UCSD-AML1 (cell line): ENCODE measurements around the gene C10orf143.
A peak's percentile ranks its signal among the peaks of the same experiment; 100 is the strongest.
"Not testable (repeated sequence)": the region's sequence is repeated elsewhere in the genome, so short reads cannot be mapped to it uniquely, and the experiment has no call there.

Experiments used
- DNase-seq: peaks from one replicate; lab custom pipeline; 2025; ENCODE audit not compliant: unreplicated experiment; lab: John Stamatoyannopoulos, UW

Gene C10orf143

GRCh38 chr10:130111852-130112180, 1.2 kb upstream of the C10orf143 start:
- DNase-seq, result no peak

DNA sequence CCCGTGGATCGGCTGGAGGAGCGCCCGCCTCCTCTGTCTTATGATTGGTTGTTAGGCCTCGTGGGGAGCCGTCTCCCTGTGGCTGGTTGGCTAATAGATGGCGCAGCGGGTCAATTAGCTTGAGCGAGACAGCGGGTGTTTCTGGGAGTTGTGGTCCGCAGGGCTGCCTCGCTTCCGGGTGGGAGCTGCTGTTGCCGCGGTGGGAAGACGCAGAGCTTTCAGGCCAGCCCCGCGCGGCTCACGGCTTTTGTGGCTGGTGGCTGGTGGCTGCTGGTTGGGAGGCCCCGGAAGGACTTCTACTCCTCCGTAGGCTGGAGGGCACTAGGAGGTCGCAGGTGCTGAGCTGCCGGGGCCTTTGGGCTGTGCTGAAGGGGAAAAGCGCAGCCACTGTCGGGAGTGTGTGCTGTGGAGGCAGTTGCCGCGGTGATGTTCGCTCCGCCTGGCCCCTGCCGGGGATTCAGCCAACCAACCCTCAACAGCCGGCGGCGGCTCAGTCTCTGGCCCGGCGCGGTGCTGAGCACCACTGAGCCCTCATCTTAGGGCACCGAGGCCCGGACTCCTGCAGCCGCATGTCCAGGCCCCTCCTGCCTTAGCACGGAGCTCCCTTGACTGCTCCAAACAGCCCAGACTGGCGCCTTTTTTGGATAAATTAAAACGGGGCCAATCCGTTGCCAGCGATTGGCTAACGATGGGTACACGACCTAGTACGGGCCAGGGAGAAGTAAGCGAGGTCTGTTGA, 652 bp upstream of the C10orf143 start:
- DNase-seq, result peak; percentile 93

DNA sequence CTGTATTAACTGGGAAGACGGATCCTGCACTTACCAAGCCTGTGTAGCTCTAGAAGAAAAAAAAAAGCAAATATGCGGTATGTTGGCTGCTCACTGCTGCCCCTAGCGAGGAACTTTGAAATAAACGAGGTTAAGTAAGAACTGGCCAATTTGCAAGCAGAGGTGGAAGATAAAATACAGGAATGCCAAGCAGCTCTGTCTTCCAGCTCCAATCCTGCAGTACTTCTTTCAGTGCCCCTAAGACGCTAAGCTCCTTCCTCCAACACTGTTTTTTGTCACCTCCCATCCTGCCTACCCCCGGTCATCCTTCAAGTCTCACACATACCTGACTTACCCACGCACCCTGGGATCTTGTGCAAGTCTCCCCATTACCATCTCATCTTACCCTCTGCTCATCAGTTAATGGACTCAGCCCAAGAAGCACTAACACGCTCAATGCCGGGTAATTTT, 809 bp downstream of the C10orf143 start:
- DNase-seq, result peak; percentile 57

GRCh38 chr10:130108934-130109604, 1.6 kb downstream of the C10orf143 start:
- DNase-seq, result no peak

DNA sequence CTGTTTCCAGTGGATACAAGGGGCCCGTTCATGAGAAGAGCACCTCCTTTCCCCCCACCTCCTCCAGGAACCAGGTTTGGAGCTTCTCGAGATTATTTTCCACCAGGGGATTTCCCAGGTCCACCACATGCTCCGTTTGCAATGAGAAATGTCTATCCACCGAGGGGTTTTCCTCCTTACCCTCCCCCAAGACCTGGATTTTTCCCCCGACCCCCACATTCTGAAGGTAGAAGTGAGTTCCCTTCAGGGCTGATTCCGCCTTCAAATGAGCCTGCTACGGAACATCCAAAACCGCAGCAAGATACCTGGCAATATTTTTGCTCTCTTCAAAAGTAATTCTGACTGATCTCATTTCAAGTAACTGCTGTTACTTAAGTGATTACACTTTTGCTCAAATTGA, 2.5 kb downstream of the C10orf143 start:
- DNase-seq, result not testable (repeated sequence)

GRCh38 chr10:130105724-130106123, 4.9 kb downstream of the C10orf143 start:
- no peak for DNase-seq

DNA sequence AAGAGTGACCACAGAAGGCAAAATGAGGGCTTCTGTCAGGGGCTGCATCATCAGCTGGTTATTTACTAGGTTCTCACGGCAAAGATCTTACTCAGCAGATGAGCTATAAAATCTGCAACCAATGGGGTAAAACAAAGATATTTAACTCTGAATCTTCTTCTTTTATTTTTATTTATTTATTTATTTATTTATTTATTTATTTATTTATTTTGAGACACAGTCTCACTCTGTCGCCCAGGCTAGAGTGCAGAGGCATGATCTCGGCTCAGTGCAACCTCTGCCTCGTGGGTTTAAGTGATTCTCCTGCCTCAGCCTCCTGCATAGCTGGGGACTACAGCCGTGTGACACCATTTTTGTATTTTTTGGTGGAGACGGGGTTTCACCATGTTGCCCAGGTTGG, 11.3 kb downstream of the C10orf143 start:
- no peak for DNase-seq

GRCh38 chr10:130090565-130090964, 20.1 kb downstream of the C10orf143 start:
- not testable (repeated sequence) for DNase-seq

GRCh38 chr10:130080461-130080814, 30.2 kb downstream of the C10orf143 start:
- DNase-seq, result no peak

- no peak for DNase-seq
Observed at GRCh38 chr10:130079614-130080460, 30.8 kb downstream of the C10orf143 start.

DNA sequence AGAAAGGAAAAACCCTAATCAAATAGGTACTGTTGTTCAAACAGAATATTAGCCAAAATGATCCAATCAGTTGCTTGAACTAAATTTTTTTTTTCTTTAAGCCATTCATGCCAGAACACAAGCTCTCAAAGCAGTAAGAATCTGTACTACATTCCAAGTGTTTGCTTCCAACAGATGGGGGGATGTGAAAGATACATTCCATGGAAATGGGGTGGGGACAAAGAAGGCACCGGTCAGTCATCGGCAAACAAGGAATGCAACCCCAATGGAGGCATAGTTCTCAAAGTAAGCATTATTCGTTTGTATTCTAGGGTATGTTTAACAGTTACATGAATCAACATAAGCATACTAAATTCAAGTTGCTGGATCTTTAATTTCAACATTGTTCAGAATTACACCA, 32.5 kb downstream of the C10orf143 start:
- no peak for DNase-seq

- no peak for DNase-seq
Observed at GRCh38 chr10:130076681-130077080, 33.9 kb downstream of the C10orf143 start.

GRCh38 chr10:130074639-130075038, 36.0 kb downstream of the C10orf143 start:
- DNase-seq, result no peak

- no peak for DNase-seq
Observed at GRCh38 chr10:130073912-130074311, 36.7 kb downstream of the C10orf143 start.

- no peak for DNase-seq
Observed at GRCh38 chr10:130072247-130072646, 38.4 kb downstream of the C10orf143 start.

- no peak for DNase-seq
Observed at GRCh38 chr10:130067893-130068292, 42.7 kb downstream of the C10orf143 start.

GRCh38 chr10:130066743-130067142, 43.9 kb downstream of the C10orf143 start:
- no peak for DNase-seq

GRCh38 chr10:130065251-130065650, 45.4 kb downstream of the C10orf143 start:
- DNase-seq, result no peak

DNA sequence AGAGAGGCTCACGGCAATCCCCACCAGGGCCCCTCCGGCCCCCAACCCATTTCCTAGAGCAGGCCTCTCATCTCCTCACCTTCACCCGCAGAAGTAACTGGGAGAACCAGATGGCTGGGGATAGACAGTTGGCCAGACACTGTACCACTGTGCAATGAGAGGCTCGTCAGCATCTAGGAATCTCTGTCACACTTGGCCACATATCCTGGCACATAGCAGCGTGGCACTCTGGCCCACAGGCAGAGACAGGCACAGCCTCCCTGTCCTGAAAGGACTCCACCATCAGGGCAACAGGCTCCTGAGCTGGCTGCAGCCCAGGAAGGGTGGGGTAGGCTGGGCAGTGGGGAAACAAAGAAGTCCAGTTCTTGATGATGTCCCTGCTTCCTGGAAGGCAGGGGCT, 45.8 kb downstream of the C10orf143 start:
- no peak for DNase-seq

GRCh38 chr10:130062976-130063375, 47.7 kb downstream of the C10orf143 start:
- DNase-seq, result no peak

DNA sequence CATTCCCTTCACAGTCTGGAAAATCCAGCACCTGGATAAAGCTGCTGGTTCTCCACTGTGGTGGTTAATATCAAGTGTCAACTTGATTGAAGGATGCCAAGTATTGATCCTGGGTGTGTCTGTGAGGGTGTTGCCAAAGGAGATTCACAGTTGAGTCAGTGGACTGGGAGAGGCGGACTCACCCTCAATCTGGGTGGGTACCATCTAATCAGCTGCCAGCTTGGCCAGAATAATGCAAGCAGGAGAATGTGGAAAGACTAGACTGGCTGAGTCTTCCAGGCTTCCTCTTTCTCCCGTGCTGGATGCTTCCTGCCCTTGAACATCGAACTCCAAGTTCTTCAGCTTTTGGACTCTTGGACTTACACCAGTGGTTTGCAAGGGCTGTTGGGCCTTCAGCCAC, 48.4 kb downstream of the C10orf143 start:
- no peak for DNase-seq

DNA sequence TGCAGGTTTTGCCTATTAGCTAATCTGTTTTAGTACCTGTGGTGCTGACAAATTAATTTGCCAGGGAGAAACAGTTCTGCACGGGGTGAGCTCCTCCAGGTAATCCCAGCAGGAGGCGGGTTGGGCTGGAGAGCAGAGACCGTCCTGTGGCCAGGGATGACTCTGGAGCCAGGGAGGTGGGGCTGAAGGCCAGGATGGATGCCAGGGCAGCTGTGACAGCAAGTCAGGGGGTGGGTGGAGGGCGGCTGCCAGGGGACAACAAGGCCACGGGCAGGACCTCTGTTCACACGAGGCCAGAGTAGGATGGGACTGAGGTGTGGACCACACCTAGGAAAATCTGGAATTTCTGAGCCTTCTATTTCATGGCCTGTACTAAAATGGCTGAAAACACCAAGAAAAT, 48.9 kb downstream of the C10orf143 start:
- no peak for DNase-seq
